ENCODE results near the gene MVP. TPM values are rescaled to one million over a fixed set of nuclear protein-coding genes. Genes with fewer than 3 reads are reported as not detected.

Gene MVP
- total and polyA plus RNA-seq, 2 donors (not counting 1 experiment from before 2014, with no cell fraction given): 109 to 121 TPM

DNA sequence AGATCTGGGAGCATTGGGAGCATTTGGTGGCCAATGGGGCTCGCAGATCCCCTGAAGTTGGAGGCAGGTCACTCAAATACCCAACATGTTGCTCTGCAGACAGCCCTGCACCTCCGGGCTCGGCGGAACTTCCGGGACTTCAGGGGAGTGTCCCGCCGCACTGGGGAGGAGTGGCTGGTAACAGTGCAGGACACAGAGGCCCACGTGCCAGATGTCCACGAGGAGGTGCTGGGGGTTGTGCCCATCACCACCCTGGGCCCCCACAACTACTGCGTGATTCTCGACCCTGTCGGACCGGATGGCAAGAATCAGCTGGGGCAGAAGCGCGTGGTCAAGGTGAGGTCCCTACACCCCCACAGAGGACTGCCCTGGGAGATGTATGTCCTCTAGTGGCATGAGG is 16.4 kb downstream of the MVP start:
- no peaks in the 10 kb centered on the region for H3K27me3 ChIP-seq (replicated peaks in 1 of 4; ENCODE audit: control extremely low read depth in 1 of 4, control insufficient read depth in 3 of 4, insufficient read depth in 4 of 4, low read length in 3 of 4)
- CTCF ChIA-PET: interaction anchor here (0.7 kb wide), 1 partner anchor 9 kb away, joined by 3 read pairs; no protein-coding TSS in a partner anchor
- H4K20me1 ChIP-seq (ENCODE audit: control insufficient read depth, insufficient read depth, low read length, poor library complexity, severe bottlenecking): peaks cover 1% of the 10 kb centered on the region
- Mint-ChIP-seq H3K27me3 (no peaks in the 10 kb centered on the region), H3K4me1 (no peaks in the 10 kb centered on the region), H3K4me3 (no peak overlapping the region), H3K27ac (no peak overlapping the region), H3K9me3 (ENCODE audit: insufficient read depth) (no peaks in the 10 kb centered on the region)
- no peak overlapping the region for H3K4me2 ChIP-seq (replicated peaks; ENCODE audit: low read depth, low read length, poor library complexity, severe bottlenecking)
- POLR2A ChIA-PET: interaction anchor here (1.1 kb wide), 1 partner anchor 17 kb away, joined by 3 read pairs; the partner anchor contains the start of gene MVP
- no peaks in the 10 kb centered on the region for H3K9me3 ChIP-seq (ENCODE audit: control extremely low read depth in 1 of 3, control insufficient read depth in 2 of 3, insufficient read depth in 1 of 3, low read length in 2 of 3)
- WGBS (ENCODE audit: insufficient coverage): 97% methylated on average over 8 of the region's 15 CpGs
- H3K9ac ChIP-seq (ENCODE audit: low read length): no peak overlapping the region
- H3K4me3 ChIP-seq (ENCODE audit: control extremely low read depth in 1 of 5, extremely low read depth in 1 of 5, insufficient read depth in 1 of 5, low read depth in 2 of 5, low read length in 4 of 5): no peak overlapping the region
- TF ChIP-seq EZH2 (IDR thresholded peaks at IDR 0.05; ENCODE audit: borderline replicate concordance, insufficient read depth, low read depth, low read length, poor library complexity, severe bottlenecking): no peak
- TF ChIP-seq CTCF (IDR thresholded peaks at IDR 0.05): no peak
- intact Hi-C loops (cut with micrococcal nuclease): no loop called here
- H3K27ac ChIP-seq (ENCODE audit: low read length in 2 of 2): no peak overlapping the region
- H3K36me3 ChIP-seq (replicated peaks in 1 of 2; ENCODE audit: control extremely low read depth in 1 of 2, control insufficient read depth in 1 of 2, extremely low read depth in 1 of 2, insufficient read depth in 2 of 2, low read length in 1 of 2): peaks cover 4 to 67% of the 10 kb centered on the region in 2 experiments
- H3K4me1 ChIP-seq (ENCODE audit: control insufficient read depth in 2 of 2, insufficient read depth in 2 of 2, low read length in 2 of 2): no peaks in the 10 kb centered on the region
- ATAC-seq (ENCODE audit: low read depth) (no peak), DNase-seq (no peak)
- no peak overlapping the region for H2AFZ ChIP-seq (ENCODE audit: insufficient read depth, low read depth, low read length, poor library complexity, severe bottlenecking)
- H3K79me2 ChIP-seq (ENCODE audit: control insufficient read depth, insufficient read depth, low read length): no peaks in the 10 kb centered on the region

- peaks cover 4 to 66% of the 10 kb centered on the region in 2 experiments for H3K36me3 ChIP-seq (replicated peaks in 1 of 2; ENCODE audit: control extremely low read depth in 1 of 2, control insufficient read depth in 1 of 2, extremely low read depth in 1 of 2, insufficient read depth in 2 of 2, low read length in 1 of 2)
- 100% methylated on average over 3 of the region's 5 CpGs for WGBS (ENCODE audit: insufficient coverage)
- ATAC-seq (ENCODE audit: low read depth): no peak
- H3K79me2 ChIP-seq (ENCODE audit: control insufficient read depth, insufficient read depth, low read length): no peaks in the 10 kb centered on the region
- H3K27me3 ChIP-seq (replicated peaks in 1 of 4; ENCODE audit: control extremely low read depth in 1 of 4, control insufficient read depth in 3 of 4, insufficient read depth in 4 of 4, low read length in 3 of 4): no peaks in the 10 kb centered on the region
- H3K27ac Mint-ChIP-seq: no peak overlapping the region
- H2AFZ ChIP-seq (ENCODE audit: insufficient read depth, low read depth, low read length, poor library complexity, severe bottlenecking): no peak overlapping the region
- CTCF ChIA-PET: interaction anchor here (0.9 to 1.2 kb wide), 2 partner anchors 9 to 10 kb away, joined by 3 to 4 read pairs; no protein-coding TSS in a partner anchor
- no peak overlapping the region for H3K4me2 ChIP-seq (replicated peaks; ENCODE audit: low read depth, low read length, poor library complexity, severe bottlenecking)
- H3K4me3 ChIP-seq (ENCODE audit: control extremely low read depth in 1 of 5, extremely low read depth in 1 of 5, insufficient read depth in 1 of 5, low read depth in 2 of 5, low read length in 4 of 5): no peak overlapping the region
- no peak for DNase-seq
- H3K9me3 ChIP-seq (ENCODE audit: control extremely low read depth in 1 of 3, control insufficient read depth in 2 of 3, insufficient read depth in 1 of 3, low read length in 2 of 3): no peaks in the 10 kb centered on the region
- no peak overlapping the region for H3K9ac ChIP-seq (ENCODE audit: low read length)
- H3K9me3 Mint-ChIP-seq (ENCODE audit: insufficient read depth): no peaks in the 10 kb centered on the region
- H3K4me1 Mint-ChIP-seq: no peaks in the 10 kb centered on the region
- intact Hi-C loops (cut with micrococcal nuclease): no loop called here
- POLR2A ChIA-PET: interaction anchor here (1.1 kb wide), 1 partner anchor 18 kb away, joined by 3 read pairs; the partner anchor contains the start of gene MVP
- no peaks in the 10 kb centered on the region for H4K20me1 ChIP-seq (ENCODE audit: control insufficient read depth, insufficient read depth, low read length, poor library complexity, severe bottlenecking)
- H3K4me1 ChIP-seq (ENCODE audit: control insufficient read depth in 2 of 2, insufficient read depth in 2 of 2, low read length in 2 of 2): no peaks in the 10 kb centered on the region
- no peak overlapping the region for H3K4me3 Mint-ChIP-seq
- no peaks in the 10 kb centered on the region for H3K27me3 Mint-ChIP-seq
- TF ChIP-seq CTCF (IDR thresholded peaks at IDR 0.05) (no peak), EZH2 (IDR thresholded peaks at IDR 0.05; ENCODE audit: borderline replicate concordance, insufficient read depth, low read depth, low read length, poor library complexity, severe bottlenecking) (no peak)
- H3K27ac ChIP-seq (ENCODE audit: low read length in 2 of 2): no peak overlapping the region
Observed at GRCh38 chr16:29837841-29838240, 17.6 kb downstream of the MVP start.

Measured in B cell (primary cell).